Stimulated activated CD8-positive, alpha-beta memory T cell treated with anti-CD3 and anti-CD28 coated beads, Interleukin-2, amount 100 ng/mL, for 48 hours (primary cell): ENCODE measurements around the gene SLC16A5.

Experiments used
- DNase-seq, 2 donors: peaks; one replicate each; pipeline ENCODE4 v3.0.0-alpha.2; 2020; ENCODE audit warnings: low read depth in 2 of 2

SLC16A5 gene

GRCh38 chr17:75086496-75087181, 1.1 kb upstream of the SLC16A5 start:
- DNase-seq, result no peak

- no peak for DNase-seq
Measured at GRCh38 chr17:75087182-75087557, 584 bp upstream of the SLC16A5 start.

- no peak for DNase-seq
Measured at GRCh38 chr17:75088465-75089417, 987 bp downstream of the SLC16A5 start.

GRCh38 chr17:75090871-75091854, 3.4 kb downstream of the SLC16A5 start:
- no peak for DNase-seq

- no peak for DNase-seq
Measured at GRCh38 chr17:75091855-75092327, 4.1 kb downstream of the SLC16A5 start.

DNA sequence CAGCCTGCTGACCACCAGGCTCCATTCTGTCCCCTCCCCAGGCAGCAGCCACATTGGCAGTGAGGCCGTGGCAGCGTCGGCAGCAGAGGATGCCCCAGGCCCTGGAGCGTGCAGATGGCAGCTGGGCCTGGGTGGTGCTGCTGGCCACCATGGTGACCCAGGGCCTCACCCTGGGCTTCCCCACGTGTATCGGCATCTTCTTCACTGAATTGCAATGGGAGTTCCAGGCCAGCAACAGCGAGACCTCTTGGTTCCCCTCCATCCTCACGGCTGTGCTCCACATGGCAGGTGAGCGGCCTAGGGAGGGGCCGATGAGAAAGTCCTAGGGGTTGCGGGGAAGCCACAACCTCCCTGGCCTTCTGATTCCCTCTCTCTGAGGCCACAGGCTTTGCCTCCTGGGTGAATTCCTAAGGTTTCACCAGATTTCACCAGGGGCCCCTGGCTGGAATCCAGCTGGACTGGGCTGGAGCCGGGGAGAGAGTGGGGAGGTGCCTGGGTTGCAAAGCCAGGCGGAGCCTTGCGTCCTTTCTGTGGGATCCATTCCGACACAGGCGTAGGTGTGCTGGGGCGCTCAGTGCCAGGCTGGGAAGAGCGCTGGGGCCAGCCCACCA, 5.9 kb downstream of the SLC16A5 start:
- DNase-seq, result no peak

DNA sequence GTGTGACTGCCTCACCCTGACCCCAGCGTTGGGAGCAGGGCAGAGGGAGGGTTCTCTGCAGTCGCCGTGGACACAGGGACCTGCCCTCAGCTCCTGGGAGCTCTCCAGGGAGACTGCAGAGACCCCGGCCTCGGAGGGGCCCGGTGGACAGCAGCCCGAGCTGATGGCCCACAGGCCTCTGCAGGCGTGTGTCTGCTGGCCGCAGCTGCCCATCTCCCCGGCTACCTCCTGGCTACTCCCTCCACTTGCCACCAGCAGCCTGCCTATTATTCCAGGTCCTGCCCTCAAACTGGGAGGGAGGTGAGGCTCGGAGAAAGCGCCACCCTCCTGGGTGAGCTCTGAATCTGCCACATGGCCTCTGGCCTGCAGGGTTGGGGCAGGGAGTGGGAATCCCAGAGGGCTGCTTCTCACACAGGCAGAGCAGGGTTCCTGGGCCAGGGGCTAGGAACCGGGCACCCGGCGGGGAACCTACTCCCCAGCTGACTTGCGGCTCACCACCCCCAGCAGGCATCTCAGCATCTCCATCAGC, 7.2 kb downstream of the SLC16A5 start:
- no peak for DNase-seq

GRCh38 chr17:75096082-75096625, 8.4 kb downstream of the SLC16A5 start:
- DNase-seq, result no peak

DNA sequence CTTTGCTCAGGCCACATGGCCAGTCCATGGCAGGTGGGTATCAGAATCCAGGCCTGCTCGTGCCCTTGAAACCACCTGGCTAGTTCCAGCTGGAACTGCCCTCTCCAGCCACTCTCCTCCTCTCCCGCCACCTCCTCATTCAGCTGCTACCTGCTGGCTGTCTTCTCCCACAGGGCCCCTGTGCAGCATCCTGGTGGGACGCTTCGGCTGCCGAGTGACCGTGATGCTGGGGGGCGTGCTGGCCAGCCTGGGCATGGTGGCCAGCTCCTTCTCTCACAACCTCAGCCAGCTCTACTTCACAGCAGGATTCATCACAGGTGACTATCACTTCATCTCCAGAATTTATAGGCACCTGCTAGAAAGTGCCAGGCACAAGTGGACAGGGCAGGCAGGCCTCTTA, 10.1 kb downstream of the SLC16A5 start:
- DNase-seq, result no peak

- no peak for DNase-seq
Measured at GRCh38 chr17:75098861-75099260, 11.1 kb downstream of the SLC16A5 start.

DNA sequence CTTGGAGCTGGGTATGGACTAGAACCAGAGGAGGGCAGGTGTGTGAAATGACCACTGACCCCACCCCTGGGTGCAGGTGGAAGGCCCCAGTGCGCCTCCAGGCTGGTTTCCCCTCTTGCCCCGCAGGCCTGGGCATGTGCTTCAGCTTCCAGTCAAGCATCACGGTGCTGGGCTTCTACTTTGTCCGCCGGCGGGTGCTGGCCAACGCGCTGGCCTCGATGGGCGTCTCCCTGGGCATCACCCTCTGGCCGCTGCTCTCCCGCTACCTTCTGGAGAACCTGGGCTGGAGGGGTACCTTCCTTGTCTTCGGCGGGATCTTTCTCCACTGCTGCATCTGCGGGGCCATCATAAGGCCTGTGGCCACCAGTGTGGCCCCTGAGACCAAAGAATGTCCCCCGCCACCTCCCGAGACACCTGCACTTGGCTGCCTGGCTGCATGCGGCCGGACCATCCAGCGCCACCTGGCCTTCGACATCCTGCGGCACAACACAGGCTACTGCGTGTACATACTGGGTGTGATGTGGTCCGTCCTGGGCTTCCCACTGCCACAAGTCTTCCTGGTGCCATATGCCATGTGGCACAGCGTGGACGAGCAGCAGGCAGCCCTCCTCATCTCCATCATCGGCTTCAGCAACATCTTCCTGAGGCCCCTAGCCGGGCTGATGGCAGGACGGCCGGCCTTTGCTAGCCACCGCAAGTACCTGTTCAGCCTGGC, 12.3 kb downstream of the SLC16A5 start:
- DNase-seq, result no peak

DNA sequence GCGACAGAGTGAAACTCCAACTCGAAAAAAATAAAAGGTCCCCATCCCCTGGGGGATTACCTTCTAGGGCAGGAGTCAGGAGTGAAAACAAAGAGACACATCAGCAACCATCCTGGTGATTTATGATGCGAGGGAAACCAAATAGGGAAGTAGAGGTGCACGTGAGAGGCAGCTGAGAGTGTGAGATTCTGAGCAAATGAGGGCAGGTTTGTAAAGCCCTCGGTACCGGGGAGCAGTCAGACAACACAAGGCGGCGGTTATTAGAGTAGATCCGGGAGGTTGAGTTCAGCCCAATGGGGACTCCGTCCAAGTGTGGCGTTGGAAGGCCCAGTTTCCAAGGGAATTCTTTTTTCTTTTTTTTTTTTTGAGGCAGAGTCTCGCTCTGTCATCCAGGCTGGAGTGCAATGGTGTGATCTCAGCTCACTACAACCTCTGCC, 14.6 kb downstream of the SLC16A5 start:
- no peak for DNase-seq

- no peak for DNase-seq
Measured at GRCh38 chr17:75103601-75104554, 16.1 kb downstream of the SLC16A5 start.

DNA sequence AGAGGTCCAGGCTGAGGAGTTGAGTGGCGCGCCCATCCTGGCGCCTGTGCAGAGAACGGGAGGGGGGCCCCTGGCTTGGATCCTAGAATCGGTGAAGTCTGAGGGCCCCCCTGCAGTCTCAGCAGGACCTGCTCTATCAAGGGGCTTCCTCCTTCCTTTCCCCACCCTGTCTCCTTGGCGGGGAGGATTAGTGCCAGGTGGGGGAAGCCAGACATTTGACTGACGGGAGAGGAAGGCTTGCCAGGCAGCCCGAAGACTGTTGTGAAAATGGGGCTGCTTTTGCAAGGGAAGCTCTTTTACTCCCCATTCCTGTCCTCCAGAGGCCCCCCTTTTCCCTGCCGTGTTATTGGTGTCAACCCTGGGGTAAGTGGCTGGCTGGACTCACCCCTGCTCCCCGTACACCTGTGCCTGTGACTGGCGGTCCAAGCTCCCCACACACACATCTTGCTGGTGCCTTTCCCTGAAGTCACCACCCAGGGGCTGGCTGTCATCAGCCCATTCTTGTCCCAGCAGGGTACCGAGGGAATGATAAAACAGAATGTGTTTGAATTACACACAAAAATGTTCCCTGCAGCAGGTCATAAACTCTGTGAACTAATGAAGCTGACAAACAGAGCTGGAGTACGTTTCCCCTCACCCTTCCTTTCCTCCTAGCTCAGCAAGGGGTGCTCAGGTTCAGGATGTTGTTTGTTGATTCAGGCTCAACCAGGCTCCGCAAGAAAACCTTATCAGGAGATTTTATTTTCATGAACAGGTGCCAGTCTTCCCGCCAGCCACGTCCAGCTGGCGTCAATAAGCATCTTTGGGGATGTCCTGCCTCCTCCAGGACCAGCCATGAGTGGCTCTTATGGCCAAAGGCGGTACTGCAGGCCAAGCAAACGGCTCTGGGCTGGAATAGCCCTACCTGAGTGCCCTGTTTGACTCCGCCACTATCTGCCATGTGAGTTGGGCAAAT, 17.6 kb downstream of the SLC16A5 start:
- DNase-seq, result peak in 1 of 2 donors; percentile 9

DNA sequence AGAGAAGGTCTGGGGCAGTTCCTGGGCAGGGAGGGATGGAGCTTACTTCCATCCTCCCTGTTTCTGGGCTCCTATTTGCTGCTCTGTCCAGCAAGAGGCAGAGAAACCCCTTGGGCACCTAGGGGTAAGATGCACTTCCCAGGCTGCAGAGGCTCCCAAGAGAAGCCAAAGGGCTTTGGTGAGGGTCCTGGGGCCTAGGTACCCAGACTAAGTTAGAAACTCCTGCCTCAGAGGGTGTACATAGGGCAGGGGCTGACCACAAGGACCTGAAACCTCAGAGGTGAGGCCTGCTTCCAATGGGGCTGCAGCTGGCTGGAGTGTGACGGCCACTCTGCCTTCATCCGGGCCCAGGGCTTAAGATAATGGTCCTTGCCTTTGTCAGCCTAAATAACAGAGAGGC, 20.4 kb downstream of the SLC16A5 start:
- no peak for DNase-seq

GRCh38 chr17:75109046-75109406, 21.3 kb downstream of the SLC16A5 start:
- no peak for DNase-seq

DNA sequence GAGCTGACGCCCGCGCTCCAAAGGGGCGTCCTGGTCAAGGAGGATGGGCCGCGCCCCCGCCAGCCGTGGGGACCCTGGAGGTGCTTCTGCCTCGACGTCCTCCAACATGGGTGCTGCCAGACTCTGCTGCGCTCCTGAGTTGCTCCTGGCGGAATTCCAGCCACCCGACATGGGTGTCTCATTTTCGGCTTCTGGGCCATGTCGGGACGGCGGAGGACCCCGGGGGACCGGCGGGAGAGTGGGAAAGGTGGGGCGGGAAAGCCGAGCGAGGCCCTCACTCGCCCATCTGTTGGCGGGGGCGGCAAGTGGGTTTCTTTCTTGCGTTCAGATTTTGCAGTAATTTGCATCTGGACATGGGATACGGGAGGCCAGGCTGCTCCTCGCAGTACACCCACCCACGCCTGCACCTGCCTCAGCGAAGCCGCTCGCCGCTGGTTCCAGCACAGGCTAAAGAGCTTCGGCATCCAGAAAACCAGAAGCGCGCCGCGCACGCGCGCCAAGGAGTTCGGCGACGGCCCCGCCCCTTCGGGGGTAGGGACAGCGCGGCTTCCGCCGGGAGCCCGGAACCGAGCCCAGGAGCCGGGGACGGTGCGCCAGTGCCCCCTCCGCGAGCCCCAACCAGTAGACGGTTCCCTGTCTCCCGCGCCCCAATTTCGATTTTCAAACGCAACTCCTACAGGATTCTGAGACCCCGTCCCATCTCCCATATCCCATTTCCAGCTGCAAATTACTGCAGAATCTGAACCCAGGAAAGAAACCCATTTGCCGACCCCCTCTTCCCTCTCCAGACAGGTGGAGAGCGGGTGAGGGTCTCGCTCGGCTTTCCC, 21.9 kb downstream of the SLC16A5 start, which contains the start of gene ARMC7:
Gene ARMC7, plus strand, starts transcription at position 563 of the 827 bp plus-strand sequence. CDS start 320 bp downstream, outside the sequence.
- peak; percentile 92 to 93 for DNase-seq
